Measurements from ENCODE around the gene GAS7. TPM values are rescaled to one million over a fixed set of nuclear protein-coding genes. Genes with fewer than 3 reads are reported as not detected.

The GAS7 gene
- total and polyA plus RNA-seq, 2 of the 13 experiments (the other 11 are each of a cell fraction or from before 2014, with no cell fraction given): 1.0 to 5.2 TPM

GRCh38 chr17:10216213-10216938 is 18.0 kb upstream of the GAS7 start:
- Histone ChIP-seq H3K4me2 (ENCODE audit: low read depth, low read length) (no peak overlapping the region), H3K9ac (ENCODE audit: insufficient read depth, low read depth, low read length) (no peak overlapping the region), H2AFZ (ENCODE audit: low read length) (no peak overlapping the region), H3K36me3 (replicated peaks in 1 of 2; ENCODE audit: control insufficient read depth in 1 of 2, insufficient read depth in 2 of 2, low read length in 2 of 2) (no peaks in the 10 kb centered on the region), H3K9me3 (ENCODE audit: low read length) (no peaks in the 10 kb centered on the region), H3K27ac (ENCODE audit: extremely low read length, insufficient read depth, low read length) (no peak overlapping the region), H3K4me1 (ENCODE audit: insufficient read depth, low read length) (no peaks in the 10 kb centered on the region), H3K79me2 (ENCODE audit: insufficient read depth, low read length) (no peaks in the 10 kb centered on the region), H4K20me1 (ENCODE audit: insufficient read depth, low read length) (no peaks in the 10 kb centered on the region), H3K4me3 (replicated peaks in 1 of 3; ENCODE audit: insufficient read depth in 1 of 3, low read depth in 2 of 3, low read length in 3 of 3) (no peak overlapping the region), H3K27me3 (ENCODE audit: control insufficient read depth in 1 of 2, insufficient read depth in 2 of 2, low read length in 2 of 2) (0 out of 5 replicates have a peak, but pooled peaks cover 0 to under 1% of the 10 kb centered on the region in 2 experiments)
- FAIRE-seq: no peak
- no TSS peak for BruUV-seq (replicated peaks)
- ChIA-PET CTCF (ENCODE audit: low intra/inter-chr PET ratio, low total read pairs) (no interaction called here), POLR2A (no interaction called here)
- ATAC-seq: no peak
- TF ChIP-seq JUN (CRISPR knock-in tag; IDR thresholded peaks at IDR 0.05) (no peak), ZNF614 (CRISPR knock-in tag; IDR thresholded peaks at IDR 0.05; ENCODE audit: borderline replicate concordance) (no peak), ZNF646 (CRISPR knock-in tag; IDR thresholded peaks at IDR 0.05) (no peak), SMARCE1 (IDR thresholded peaks at IDR 0.05; ENCODE audit: borderline replicate concordance) (no peak), U2AF2 (IDR thresholded peaks at IDR 0.05; ENCODE audit: low read depth, low read length) (no peak), HOXA3 (CRISPR knock-in tag; IDR thresholded peaks at IDR 0.05) (no peak), ZNF770 (CRISPR knock-in tag; IDR thresholded peaks at IDR 0.05) (no peak), ARID4A (CRISPR knock-in tag; IDR thresholded peaks at IDR 0.05; ENCODE audit: borderline replicate concordance) (no peak), KLF6 (CRISPR knock-in tag; IDR thresholded peaks at IDR 0.05) (no peak)
- intact Hi-C loops (cut with micrococcal nuclease; ENCODE audit: unreplicated experiment): no loop called here
- DNase-seq (ENCODE audit: low spot score): no peak
- in situ Hi-C loops (cut with HindIII; ENCODE audit: extremely low pct_ligation_motif_present, low pct_unique_long_range_greater_than_20kb): loop anchor here (25.0 kb wide), 1 partner anchor 104 kb away; no protein-coding TSS in a partner anchor
- WGBS (ENCODE audit: low lambda C conversion rate): 4% methylated on average over 10 of the region's 15 CpGs
